Tongue (tissue), 2 donors: ENCODE results near the gene RSRC2. TPM values are rescaled to one million over a fixed set of nuclear protein-coding genes. Genes with fewer than 3 reads are reported as not detected.
"Not testable (repeated sequence)": the region's sequence is repeated elsewhere in the genome, so short reads cannot be mapped to it uniquely, and the experiment has no call there.

ENCODE experiments used
- DNase-seq: peaks from one replicate; pipeline ENCODE4 v3.0.0-alpha.2; 2015
- total RNA-seq: library from RNA; depleted of rRNA; stranded (reverse); fragments of >200 nt; gene quantifications from one replicate; pipeline ENCODE4 v1.2.3, GENCODE V29; 2014

Gene RSRC2
- total RNA-seq, result 77.9 TPM

GRCh38 chr12:122526683-122527477, at the start of gene RSRC2, which contains the start of gene KNTC1:
Gene RSRC2, minus strand, starts transcription at chr12:122526936. Its CDS starts 83 bp downstream, at chr12:122526853.
Gene KNTC1, plus strand, starts transcription at chr12:122527249. Its CDS starts 2,815 bp downstream, at chr12:122530064.
- DNase-seq, result peak; percentile 100

DNA sequence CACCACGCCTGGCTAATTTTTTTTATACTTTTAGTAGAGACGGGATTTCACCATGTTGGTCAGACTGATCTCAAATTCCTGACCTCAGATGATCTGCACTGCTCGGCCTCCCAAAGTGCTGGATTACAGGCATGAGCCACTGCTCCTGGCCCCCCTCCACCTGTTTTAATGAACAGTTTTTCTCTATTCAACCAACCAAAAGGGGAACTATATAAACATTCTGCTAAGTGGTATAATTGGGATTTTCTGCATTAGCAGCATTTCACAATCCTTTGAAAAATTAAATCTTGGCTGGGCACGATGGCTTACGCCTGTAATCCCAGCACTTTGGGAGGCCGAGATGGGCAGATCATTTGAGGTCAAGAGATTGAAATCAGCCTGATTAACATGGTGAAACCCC, 45.1 kb upstream of the RSRC2 start:
- DNase-seq, result no peak

- not testable (repeated sequence) for DNase-seq
Measured at GRCh38 chr12:122570006-122570405, 43.3 kb upstream of the RSRC2 start.

- no peak for DNase-seq
Measured at GRCh38 chr12:122569288-122569687, 42.6 kb upstream of the RSRC2 start.

- not testable (repeated sequence) for DNase-seq
Measured at GRCh38 chr12:122566816-122567215, 40.1 kb upstream of the RSRC2 start.

- DNase-seq, result no peak
Measured at GRCh38 chr12:122563361-122563760, 36.6 kb upstream of the RSRC2 start.

DNA sequence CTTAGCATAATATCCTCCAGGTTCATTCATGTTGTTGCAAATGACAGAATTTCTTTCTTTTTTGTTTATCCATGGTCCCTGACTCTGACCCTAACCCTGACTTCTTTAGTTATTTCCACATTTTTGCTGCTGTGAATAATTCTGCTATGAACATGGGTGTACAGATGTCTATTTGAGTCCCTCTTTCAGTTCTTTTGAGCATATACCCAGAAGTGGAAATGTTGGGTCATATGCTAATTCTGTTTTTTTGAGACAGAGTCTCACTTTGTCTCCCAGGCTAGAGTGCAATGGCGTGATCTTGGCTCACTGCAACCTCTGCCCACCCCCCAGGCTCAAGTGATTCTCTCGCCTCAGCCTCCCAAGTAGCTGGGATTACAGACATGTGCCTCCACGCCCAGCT, 33.4 kb upstream of the RSRC2 start:
- no peak for DNase-seq

DNA sequence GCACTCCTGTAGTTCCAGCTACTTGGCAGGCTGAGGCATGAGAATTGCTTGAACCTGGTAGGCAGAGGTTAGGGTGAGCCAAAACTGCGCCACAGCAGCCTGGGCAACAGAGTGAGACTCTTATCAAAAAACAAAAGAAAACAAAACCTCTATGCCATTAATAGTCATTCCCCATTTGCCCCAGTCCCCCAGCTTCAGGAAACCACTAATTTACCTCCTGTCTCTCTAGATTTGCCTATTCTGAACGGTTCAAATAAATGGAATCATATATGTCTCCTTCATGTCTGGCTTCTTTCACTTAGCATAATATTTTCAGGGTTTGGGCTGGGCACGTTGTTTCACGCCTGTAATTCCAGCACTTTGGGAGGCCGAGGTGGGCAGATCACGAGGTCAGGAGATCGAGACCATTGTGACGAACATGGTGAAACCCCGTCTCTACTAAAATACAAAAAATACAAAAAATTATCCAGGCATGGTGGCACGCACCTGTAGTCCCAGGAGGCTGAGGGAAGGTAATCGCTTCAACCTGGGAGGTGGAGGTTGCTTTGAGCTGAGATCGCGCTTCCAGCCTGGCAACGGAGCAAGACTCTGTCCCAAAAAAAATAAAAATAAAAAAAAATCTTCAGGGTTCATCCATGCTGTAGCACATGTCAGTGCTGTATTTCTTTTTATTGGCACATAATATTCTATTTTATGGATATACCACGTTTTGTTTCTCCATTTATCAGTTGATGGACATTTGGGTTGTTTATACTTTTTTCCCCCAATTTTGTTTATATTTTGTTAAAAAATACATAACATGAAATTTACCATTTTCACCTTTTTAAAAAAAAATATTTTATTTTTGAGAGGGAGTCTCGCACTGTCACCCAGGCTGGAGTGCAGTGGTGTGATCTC, 32.3 kb upstream of the RSRC2 start:
- no peak for DNase-seq

DNA sequence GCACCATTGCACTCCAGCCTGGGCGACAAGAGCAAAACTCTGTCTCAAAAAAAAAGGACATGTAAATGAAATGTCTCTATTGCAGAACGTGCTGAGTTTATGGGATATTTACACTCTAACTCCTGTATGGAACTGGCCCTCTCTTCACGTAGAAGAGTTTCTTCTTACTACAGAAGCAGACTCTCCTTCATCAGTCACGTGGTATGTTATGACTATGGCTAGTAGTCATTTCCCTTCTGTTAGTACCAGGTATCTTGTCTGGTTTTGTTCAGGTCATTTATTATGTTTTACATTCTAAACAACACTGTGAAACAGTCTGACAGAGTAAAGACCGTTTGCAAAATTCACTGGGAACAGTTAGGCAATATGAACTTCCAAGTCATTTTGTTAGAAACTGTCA, 20.6 kb upstream of the RSRC2 start:
- DNase-seq, result no peak

GRCh38 chr12:122545855-122546254, 19.1 kb upstream of the RSRC2 start:
- no peak for DNase-seq

GRCh38 chr12:122544537-122544936, 17.8 kb upstream of the RSRC2 start:
- DNase-seq, result no peak

- DNase-seq, result no peak
Measured at GRCh38 chr12:122538496-122538895, 11.8 kb upstream of the RSRC2 start.

- no peak for DNase-seq
Measured at GRCh38 chr12:122537021-122537420, 10.3 kb upstream of the RSRC2 start.

DNA sequence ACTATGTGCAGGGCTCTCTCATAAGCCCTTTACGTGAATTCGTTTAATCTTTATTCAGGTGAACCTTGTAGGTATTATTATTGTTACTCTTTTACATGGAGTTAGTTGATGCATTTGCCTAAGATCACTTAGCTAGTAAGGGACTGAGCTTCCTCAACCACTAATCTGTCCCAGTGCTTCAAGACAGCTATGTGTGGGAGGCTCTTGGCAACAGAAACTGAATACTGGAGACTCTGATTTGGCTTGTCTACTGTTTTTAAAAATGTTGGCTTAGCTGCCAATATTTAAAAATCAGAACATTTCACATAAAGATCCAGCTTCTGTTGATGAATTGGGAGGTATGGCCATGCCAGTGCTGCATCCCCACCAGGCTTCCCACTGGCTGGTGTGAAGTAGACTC, 7.1 kb upstream of the RSRC2 start:
- DNase-seq, result no peak

DNA sequence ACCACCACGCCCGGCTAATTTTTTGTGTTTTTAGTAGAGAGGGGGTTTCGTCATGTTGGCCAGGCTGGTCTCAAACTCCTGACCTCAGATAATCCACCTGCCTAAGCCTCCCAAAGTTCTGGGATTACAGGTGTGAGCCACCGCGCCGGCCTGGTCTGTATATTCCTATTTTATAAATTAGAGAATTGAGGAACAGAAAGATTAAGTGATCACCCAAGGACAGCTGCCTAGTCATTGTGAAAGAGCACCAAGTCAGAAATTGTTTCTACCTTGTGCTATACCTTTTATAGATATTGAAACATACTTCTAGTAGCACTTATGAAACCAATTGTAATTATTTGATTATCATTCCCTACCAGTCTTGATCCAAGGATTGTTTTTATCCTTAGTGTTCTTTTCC, 2.3 kb upstream of the RSRC2 start:
- DNase-seq, result no peak

DNA sequence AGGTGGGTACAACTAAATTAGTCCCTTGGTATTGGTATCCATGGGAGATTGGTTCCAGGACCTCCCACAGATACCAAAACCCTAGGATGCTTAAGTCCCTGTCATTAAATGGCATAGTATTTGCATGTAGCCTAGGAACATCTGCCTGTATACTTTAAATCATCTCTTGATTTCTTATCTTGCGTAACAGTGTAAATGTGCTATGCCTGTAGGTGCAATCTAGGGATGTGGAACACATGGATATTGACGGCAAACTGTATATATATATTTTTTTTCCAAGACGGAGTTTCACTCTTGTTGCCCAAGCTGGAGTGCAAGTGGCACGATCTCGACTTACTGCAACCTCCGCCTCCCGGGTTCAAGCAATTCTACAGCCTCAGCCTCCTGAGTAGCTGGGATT, 1.8 kb upstream of the RSRC2 start:
- no peak for DNase-seq

DNA sequence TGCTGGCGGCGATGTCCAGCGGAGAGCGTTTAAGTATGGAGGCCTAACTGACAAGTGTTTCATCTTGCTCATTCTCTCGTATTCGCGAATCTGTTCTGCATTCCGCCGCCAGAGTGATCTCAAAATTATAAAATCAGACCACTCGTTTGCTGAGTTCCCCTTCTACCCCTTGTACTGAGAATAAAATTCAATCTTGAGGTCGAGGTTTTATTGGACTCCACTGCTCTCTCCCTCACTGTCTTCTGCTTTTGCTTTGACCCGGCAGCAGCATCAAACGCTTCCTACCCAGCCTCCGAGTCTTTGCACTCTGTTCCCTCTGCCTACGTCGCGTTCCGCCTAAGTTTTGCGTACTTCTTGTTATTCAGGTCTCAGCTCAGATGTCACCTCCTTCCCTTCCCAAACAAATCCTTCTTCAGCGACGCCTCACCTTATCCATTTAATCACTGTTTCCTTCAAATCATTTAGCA, 775 bp upstream of the RSRC2 start:
- DNase-seq, result no peak

- DNase-seq, result no peak
Measured at GRCh38 chr12:122523846-122524718, 2.7 kb downstream of the RSRC2 start.

GRCh38 chr12:122523280-122523679, 3.5 kb downstream of the RSRC2 start:
- DNase-seq, result no peak

- DNase-seq, result no peak
Measured at GRCh38 chr12:122520676-122521075, 6.1 kb downstream of the RSRC2 start.

DNA sequence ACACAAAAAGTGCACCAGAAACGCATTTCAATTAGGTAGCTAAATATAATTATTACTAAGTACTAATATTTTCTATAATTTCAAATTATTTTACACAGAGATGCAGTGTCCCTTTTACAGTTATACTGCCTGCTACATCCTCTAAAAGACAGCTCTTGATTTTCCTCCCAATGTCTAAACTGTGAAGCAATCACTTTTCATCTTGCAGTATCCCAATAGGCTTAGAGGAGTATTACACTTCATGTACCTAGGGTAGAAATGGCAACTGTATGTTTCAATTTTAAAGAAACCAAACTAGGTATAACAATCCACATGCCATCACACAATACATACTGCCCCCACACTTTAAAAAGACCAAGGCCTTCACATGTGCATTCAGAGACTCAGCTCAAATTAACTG, 7.3 kb downstream of the RSRC2 start:
- DNase-seq, result no peak

DNA sequence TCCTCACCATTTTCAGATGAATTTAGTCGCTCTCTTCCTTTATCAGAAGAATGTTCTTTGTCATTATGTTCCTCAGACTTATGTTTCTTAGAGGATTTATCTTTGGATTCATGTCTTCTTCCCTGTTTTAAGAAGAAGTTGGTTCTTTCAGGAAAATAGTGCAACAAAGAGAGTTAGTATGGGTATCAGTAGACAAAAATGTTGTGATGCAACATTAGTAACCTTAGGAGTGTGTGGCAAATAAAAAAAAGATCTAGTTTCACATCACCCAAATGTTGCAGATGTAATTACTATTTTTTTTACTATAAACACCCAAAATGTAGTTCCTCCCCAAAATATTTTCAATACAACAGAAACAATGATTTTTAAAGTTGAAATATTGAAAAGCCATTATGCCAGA, 7.8 kb downstream of the RSRC2 start:
- no peak for DNase-seq
